Keratinocyte (primary cell): ENCODE data around the gene JPH2. TPM values are rescaled to one million over a fixed set of nuclear protein-coding genes. Genes with fewer than 3 reads are reported as not detected.

Source experiments
- DNase-seq: peaks from one replicate; pipeline ENCODE4 v3.0.0-alpha.2; 2011; ENCODE audit warnings: low read depth, missing footprints, low spot score
- FAIRE-seq: peaks from 2 replicates; lab custom pipeline; 2011; peaks lifted over from hg19 to GRCh38; lab: Jason Lieb, UNC
- H2AFZ ChIP-seq: 2 replicates; pipeline ENCODE4 v1.6.0; 2012; ENCODE audit warnings: low read length, control low read depth, inconsistent platforms; ENCODE audit not compliant: control insufficient read depth
- H3K27ac ChIP-seq: 2 replicates; pipeline ENCODE4 v1.5.1; 2011; ENCODE audit warnings: low read length; ENCODE audit not compliant: control insufficient read depth, insufficient read depth
- H3K27me3 ChIP-seq: 3 replicates; pipeline ENCODE4 v1.6.0; 2011; ENCODE audit warnings: low read length; ENCODE audit not compliant: control insufficient read depth, insufficient read depth; ENCODE audit errors: extremely low read depth
- H3K36me3 ChIP-seq, 2 experiments: 2 replicates in 1 of 2; 3 replicates in 1 of 2; pipeline ENCODE4 v1.5.1; 2011; ENCODE audit warnings: low read length in 2 of 2, mild to moderate bottlenecking in 1 of 2; ENCODE audit not compliant: control insufficient read depth in 2 of 2, insufficient read depth in 2 of 2; ENCODE audit errors: extremely low read depth in 1 of 2
- H3K4me1 ChIP-seq: 3 replicates; pipeline ENCODE4 v1.5.1; 2011; ENCODE audit warnings: low read length; ENCODE audit not compliant: control insufficient read depth, insufficient read depth; ENCODE audit errors: extremely low read depth
- H3K4me2 ChIP-seq: 3 replicates; pipeline ENCODE4 v1.6.0; 2011; ENCODE audit warnings: low read depth, low read length; ENCODE audit not compliant: control insufficient read depth, insufficient read depth; ENCODE audit errors: extremely low read depth
- H3K4me3 ChIP-seq, 3 experiments: fragments of 200-600 bp in 1 of 3; sonication (generic) in 1 of 3; 2 replicates in 2 of 3; 3 replicates in 1 of 3; pipeline ENCODE4 v1.5.1; 2011 to 2016; ENCODE audit warnings: low read length in 3 of 3, mild to moderate bottlenecking in 3 of 3, control low read depth in 2 of 3, inconsistent platforms in 1 of 3, low read depth in 1 of 3, mixed read lengths in 1 of 3, mixed run types in 1 of 3, moderate library complexity in 1 of 3; ENCODE audit not compliant: control insufficient read depth in 2 of 3, insufficient read depth in 2 of 3; ENCODE audit errors: extremely low read depth in 1 of 3
- H3K79me2 ChIP-seq: 2 replicates; pipeline ENCODE4 v1.6.0; 2012; ENCODE audit warnings: low read length; ENCODE audit not compliant: control insufficient read depth, insufficient read depth
- H3K9ac ChIP-seq: 3 replicates; pipeline ENCODE4 v1.6.0; 2011; ENCODE audit warnings: low read length; ENCODE audit not compliant: control insufficient read depth, insufficient read depth; ENCODE audit errors: extremely low read depth
- H3K9me1 ChIP-seq: 3 replicates; pipeline ENCODE4 v1.6.0; 2011; ENCODE audit warnings: low read length; ENCODE audit not compliant: control insufficient read depth, insufficient read depth; ENCODE audit errors: extremely low read depth
- H3K9me3 ChIP-seq: 2 replicates; pipeline ENCODE4 v1.5.1; 2012; ENCODE audit warnings: low read depth, low read length; ENCODE audit not compliant: control insufficient read depth
- H4K20me1 ChIP-seq: 3 replicates; pipeline ENCODE4 v1.6.0; 2011; ENCODE audit warnings: low read length; ENCODE audit not compliant: control insufficient read depth, insufficient read depth; ENCODE audit errors: extremely low read depth
- EZH2 ChIP-seq: IDR thresholded peaks from one replicate; pipeline ENCODE4 v1.6.1; 2012; ENCODE audit warnings: inconsistent platforms, mild to moderate bottlenecking, low read length, moderate library complexity
- dilution Hi-C: fragments of 300-500 bp; cut with MboI; formaldehyde crosslinking; loops from one replicate; pipeline ENCODE4 v1.7.0; 2020; ENCODE audit warnings: low sequenced_read_pairs; ENCODE audit not compliant: extremely low pct_ligation_motif_present
- polyA plus RNA-seq, 5 experiments: library from polyadenylated mRNA; depleted of rRNA in 3 of 5; stranded (reverse) in 3 of 5; stranded (forward) in 1 of 5; unstranded in 1 of 5; fragments of >200 nt; gene quantifications; 1 replicate in 1 of 5; 2 replicates in 3 of 5; 3 replicates in 1 of 5; pipeline versions ENCODE4 v1.2.1 to v1.2.3, GENCODE V29; 2011 to 2012; ENCODE audit warnings: missing spikeins in 2 of 5, low read depth in 1 of 5, low replicate concordance in 1 of 5
- TF ChIP-seq, protein P1 (sequence below), 3 experiments: IDR thresholded peaks in 1 of 3; conservative IDR thresholded peaks in 1 of 3; optimal IDR thresholded peaks in 1 of 3; 2 replicates in 2 of 3; 3 replicates in 1 of 3; pipeline versions ENCODE3 to v1.5.1; 2011; ENCODE audit warnings: low read length in 3 of 3, mild to moderate bottlenecking in 3 of 3, moderate library complexity in 2 of 3, control low read depth in 1 of 3, inconsistent platforms in 1 of 3; ENCODE audit not compliant: insufficient read depth in 2 of 3; ENCODE audit errors: extremely low read depth in 1 of 3

The JPH2 gene
- polyA plus RNA-seq, 1 donor (not counting 4 experiments of a cell fraction or from before 2014, with no cell fraction given): 2.5 TPM

DNA sequence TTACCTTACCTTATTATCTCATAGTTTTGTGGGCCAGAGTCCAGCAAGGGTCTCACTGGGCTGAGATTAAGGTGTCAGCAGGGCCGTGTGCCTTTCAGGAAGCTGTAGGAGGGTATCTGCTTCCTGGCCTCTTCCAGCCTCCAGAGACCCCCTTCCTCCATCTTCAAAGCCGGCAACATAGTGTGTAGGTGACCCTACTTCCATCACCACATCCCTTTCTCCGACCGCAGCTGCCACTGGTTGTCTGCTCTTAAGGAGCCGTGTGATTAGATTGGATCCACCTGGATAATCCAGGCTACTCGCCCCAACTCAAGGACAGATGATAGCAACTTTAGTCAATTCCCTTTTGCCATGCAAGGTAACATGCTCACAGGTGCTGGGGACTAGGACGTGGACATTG, 91.2 kb downstream of the JPH2 start:
- Histone ChIP-seq H2AFZ (no peak overlapping the region), H3K4me1 (peaks cover 13% of the 10 kb centered on the region), H3K36me3 (no peaks in the 10 kb centered on the region), H4K20me1 (no peaks in the 10 kb centered on the region), H3K79me2 (no peaks in the 10 kb centered on the region), H3K9me3 (no peaks in the 10 kb centered on the region), H3K9me1 (no peaks in the 10 kb centered on the region), H3K27ac (no peak overlapping the region), H3K4me2 (no peak overlapping the region), H3K27me3 (no peaks in the 10 kb centered on the region), H3K4me3 (no peak overlapping the region), H3K9ac (no peak overlapping the region)
- FAIRE-seq (no peak), DNase-seq (no peak)
- dilution Hi-C loops: no loop called here
- TF ChIP-seq EZH2: no peak
- TF ChIP-seq, protein P1, sequence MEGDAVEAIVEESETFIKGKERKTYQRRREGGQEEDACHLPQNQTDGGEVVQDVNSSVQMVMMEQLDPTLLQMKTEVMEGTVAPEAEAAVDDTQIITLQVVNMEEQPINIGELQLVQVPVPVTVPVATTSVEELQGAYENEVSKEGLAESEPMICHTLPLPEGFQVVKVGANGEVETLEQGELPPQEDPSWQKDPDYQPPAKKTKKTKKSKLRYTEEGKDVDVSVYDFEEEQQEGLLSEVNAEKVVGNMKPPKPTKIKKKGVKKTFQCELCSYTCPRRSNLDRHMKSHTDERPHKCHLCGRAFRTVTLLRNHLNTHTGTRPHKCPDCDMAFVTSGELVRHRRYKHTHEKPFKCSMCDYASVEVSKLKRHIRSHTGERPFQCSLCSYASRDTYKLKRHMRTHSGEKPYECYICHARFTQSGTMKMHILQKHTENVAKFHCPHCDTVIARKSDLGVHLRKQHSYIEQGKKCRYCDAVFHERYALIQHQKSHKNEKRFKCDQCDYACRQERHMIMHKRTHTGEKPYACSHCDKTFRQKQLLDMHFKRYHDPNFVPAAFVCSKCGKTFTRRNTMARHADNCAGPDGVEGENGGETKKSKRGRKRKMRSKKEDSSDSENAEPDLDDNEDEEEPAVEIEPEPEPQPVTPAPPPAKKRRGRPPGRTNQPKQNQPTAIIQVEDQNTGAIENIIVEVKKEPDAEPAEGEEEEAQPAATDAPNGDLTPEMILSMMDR (optimal IDR thresholded peaks at IDR 0.05 in 1 of 3, IDR thresholded peaks at IDR 0.05 in 1 of 3, conservative IDR thresholded peaks at IDR 0.05 in 1 of 3; ENCODE audit: extremely low read depth in 1 of 3, insufficient read depth in 2 of 3, low read length in 3 of 3): no peak

DNA sequence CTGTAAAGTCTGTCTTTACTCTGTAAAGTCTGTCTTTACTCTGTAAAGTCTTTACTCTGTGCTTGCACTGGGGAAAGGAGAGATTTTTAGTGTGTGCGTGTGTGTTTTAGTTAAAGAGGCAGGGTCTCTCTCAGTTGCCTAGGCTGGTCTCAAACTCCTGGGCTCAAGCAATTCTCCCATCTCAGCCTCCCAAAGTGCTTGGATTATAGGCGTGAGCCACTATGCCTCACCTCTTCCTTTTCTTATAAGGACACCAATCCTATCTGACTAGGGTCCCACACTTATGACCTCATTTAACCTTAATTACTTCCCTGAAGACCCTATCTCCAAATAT, 93.8 kb downstream of the JPH2 start:
- TF ChIP-seq EZH2: no peak
- TF ChIP-seq, protein P1 (optimal IDR thresholded peaks at IDR 0.05 in 1 of 3, IDR thresholded peaks at IDR 0.05 in 1 of 3, conservative IDR thresholded peaks at IDR 0.05 in 1 of 3; ENCODE audit: extremely low read depth in 1 of 3, insufficient read depth in 2 of 3, low read length in 3 of 3): no peak
- Histone ChIP-seq H2AFZ (no peak overlapping the region), H3K9me1 (no peaks in the 10 kb centered on the region), H3K27me3 (no peaks in the 10 kb centered on the region), H4K20me1 (no peaks in the 10 kb centered on the region), H3K4me1 (peaks cover 25% of the 10 kb centered on the region), H3K9ac (no peak overlapping the region), H3K9me3 (no peaks in the 10 kb centered on the region), H3K4me2 (no peak overlapping the region), H3K36me3 (no peaks in the 10 kb centered on the region), H3K79me2 (no peaks in the 10 kb centered on the region), H3K27ac (no peak overlapping the region), H3K4me3 (no peak overlapping the region)
- DNase-seq (no peak), FAIRE-seq (no peak)
- dilution Hi-C loops: no loop called here
